Mucosa of gallbladder (tissue), 1 donor: ENCODE measurements around the gene CBFA2T2. TPM values are rescaled to one million over a fixed set of nuclear protein-coding genes. Genes with fewer than 3 reads are reported as not detected.
"Not testable (repeated sequence)": the region's sequence is repeated elsewhere in the genome, so short reads cannot be mapped to it uniquely, and the experiment has no call there.

Experiments used
- DNase-seq: peaks from one replicate; pipeline ENCODE4 v3.0.0-alpha.2; 2020; ENCODE audit warnings: low spot score
- total RNA-seq: library from RNA; stranded (reverse); gene quantifications from one replicate; pipeline ENCODE4 v1.2.1, GENCODE V29; 2021
- donor health status: DM: no; HTN: no; CAD: no.

Gene CBFA2T2
- total RNA-seq = 21.2 TPM

DNA sequence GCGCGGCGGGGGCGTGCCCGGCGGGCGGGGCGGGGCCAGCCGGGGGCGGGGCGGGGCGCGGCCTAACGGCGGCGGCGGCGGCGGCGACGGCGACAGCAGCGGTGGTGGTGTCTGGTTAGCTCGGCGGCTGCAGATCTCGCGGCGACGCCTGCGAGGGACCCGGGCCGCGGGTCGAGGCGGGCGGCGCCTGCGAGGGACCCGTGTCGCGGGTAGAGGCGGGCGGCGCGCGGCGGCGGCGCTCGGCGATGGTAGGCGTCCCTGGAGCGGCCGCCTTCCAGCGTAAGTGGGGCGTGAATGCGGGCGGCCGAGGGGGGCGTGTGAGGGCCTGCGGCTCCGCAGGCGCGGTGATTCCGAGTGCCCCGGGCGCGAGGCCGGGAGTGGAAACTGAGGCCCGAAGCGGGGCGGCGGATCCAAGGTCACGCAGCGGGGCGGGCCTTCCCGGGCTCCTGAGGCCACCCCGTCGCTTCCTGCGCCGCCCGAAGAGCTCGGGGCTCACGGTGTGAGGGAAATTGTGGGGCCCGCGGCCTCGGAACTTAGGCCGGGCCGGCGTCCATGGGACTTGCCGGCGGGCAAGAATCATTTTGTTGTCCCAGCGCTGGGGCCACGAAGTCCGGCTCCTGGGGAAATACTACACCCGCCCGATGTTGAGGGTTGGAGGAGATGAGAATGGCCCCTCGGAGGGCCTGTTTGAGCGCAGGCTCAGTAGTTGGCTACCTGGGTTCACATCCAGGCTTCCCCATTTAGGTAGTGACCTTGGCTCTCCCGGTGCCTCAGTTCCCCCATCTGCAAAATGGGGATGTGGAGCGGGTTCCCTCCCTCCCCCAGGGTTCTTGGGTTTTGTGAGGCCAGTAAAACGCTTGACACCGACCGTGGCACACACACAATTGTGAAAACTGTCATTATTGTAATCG lies at the start of gene CBFA2T2:
Gene CBFA2T2, plus strand, starts transcription at position 74 of the 911 bp plus-strand sequence. Its CDS starts 172 bp downstream, at position 246.
- peak; percentile 55 for DNase-seq

DNA sequence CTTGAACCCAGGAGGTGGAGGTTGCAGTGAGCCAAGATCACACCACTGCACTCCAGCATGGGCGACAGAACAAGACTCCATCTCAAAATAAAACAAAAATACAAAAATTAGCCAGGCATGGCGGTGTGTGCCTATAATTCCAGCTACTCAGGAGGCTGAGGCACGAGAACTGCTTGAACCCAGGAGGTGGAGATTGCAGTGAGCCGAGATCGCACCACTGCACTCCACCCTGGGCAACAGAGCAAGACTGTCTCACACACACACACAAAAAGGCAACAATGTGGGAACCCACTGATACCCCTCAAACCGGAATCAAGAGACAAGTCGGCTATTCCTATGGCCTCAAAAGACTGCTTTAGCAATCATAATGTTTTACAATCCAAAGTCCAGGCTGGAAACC lies 49.3 kb upstream of the CBFA2T2 start:
- not testable (repeated sequence) for DNase-seq

DNA sequence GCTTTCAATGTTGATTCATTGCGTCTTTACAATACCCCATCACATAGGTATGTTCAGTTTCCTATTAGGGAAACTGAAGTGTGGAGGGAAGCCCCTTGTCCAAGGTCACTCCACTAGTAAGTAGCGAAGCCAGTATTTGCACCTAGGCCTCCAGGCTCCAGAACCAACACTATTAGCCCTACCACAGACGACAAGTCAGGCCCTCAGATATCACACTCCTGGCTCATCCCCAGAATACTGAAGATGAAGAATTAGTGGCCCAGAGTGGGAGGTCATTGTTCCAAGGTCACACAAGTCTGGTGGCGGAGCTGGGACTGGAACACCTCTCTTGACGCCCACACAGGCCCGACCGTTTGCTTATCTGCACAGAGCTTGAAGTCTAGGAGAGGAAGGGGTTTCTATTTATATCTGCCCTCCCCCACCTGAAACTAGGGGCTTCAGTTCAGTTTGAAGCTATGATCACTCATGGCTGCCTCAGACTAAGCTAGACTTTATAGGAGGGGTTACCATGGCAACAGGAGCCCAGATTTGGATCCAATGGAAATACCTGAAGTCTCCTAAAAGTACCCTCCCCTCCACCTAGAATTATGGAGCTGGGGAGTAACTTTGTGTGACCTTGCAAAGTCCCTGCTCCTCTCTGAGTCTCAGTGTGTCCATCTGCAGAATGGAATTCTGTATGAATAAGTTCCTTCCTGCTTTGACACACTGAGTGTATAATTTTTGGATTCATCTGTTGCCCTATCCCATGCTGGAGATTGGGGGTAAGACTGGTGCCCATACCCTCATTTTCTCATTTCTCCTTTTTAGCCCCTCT lies 48.5 kb upstream of the CBFA2T2 start:
- DNase-seq = no peak

DNA sequence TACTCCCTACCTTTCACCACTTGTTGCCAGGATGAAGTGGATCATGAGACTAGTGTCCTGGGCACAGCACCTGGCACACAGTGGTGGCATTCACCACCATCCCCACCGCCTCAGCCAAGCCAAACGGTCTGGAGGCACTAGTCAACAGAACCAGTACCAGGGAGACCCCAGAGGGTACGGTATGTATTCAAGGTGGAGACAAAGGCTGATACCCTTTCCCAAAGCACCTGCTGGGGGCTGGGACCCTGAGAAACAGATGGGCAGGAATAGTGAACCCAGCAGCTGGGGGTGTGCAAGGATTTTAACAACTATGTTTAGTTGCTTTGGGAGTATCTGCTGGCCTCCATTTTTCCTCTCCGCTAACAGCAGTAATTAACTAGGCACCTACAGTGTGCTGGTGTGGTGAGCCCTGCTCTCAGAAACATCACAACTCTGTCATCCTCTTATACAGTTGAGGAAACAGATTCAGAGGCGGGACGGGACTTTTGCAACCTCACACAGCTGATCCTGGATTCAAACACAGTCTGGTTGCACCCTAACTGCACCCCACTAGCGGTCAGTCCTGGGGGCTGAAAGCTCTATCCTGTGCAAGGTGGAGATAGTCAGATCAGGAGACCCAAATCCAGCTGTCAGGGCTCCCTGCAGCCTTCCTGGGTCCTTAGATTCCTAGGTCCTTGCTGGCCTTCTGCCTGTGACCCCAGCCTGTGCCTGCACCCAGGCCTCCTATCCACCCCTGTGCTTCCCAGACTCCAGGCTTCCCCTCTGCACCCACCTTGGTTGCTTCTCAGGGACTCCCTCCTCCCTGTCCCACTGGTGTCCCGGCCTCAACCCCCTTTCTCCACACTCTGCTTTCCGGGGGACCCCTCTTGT lies 47.5 kb upstream of the CBFA2T2 start:
- DNase-seq = no peak

DNA sequence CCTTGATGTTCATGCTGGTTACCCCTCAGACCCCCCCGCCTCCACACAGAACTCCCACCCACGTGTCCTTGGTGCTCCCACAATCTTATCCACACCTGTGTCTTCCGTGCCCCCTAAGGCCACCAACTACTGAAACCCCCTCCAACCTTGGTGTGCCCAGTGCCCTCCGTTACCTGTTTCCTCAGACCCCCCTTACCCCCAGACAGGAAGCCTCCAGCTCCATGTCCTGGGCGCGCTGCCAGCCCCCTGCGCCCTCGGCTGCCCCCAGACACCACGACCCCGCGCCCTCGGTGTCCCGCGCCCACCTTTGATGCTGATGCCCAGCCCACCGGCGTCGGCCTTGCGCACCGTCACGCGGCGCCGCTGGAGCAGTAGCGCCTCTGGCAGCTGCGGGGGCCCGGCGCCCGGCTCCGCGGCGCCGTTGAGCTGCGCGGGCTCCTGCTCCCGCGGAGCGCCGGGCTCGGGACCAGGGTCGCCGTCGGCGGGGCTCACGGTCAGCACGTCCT lies 46.8 kb upstream of the CBFA2T2 start:
- DNase-seq = no peak

DNA sequence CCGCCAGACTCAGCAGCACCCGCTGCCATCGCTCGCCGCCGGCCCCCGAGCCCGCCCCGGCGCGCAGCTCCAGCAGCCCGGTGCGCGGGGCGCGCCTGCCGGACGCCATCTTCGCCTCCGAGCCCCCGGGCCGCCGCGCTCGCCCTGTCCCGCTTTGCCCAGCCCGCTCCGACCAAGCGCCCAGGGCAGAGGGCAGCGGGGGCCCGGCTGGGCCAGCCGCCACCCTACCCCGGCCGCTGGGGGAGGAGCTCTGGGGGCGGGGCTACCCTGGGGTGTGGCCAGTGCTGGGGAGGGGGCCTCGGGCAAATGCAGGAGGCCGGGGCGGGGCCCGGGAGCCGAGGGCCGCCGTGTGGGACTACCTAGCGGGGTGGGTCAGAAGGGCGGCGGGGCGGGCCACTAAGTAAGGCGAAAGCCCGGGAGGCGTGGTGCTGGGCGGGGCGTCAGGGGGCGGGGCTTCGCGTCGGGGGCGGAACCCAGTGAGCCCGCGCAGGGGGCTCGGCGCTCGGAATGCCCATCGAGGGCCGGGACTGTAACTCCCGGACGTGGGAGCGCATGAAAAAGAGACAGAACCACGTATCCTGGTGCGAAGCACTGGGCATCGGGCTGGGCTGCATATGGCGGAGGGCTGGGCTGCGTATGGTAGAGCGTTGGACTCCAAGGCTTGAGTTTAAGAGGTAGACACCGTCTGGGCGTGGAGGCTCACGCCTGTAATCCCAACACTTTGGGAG lies 46.2 kb upstream of the CBFA2T2 start, which contains the start of gene SNTA1:
Gene SNTA1, minus strand, starts transcription at position 252 of the 728 bp plus-strand sequence. Its CDS starts 143 bp downstream, at position 109.
- peak; percentile 90 for DNase-seq

DNA sequence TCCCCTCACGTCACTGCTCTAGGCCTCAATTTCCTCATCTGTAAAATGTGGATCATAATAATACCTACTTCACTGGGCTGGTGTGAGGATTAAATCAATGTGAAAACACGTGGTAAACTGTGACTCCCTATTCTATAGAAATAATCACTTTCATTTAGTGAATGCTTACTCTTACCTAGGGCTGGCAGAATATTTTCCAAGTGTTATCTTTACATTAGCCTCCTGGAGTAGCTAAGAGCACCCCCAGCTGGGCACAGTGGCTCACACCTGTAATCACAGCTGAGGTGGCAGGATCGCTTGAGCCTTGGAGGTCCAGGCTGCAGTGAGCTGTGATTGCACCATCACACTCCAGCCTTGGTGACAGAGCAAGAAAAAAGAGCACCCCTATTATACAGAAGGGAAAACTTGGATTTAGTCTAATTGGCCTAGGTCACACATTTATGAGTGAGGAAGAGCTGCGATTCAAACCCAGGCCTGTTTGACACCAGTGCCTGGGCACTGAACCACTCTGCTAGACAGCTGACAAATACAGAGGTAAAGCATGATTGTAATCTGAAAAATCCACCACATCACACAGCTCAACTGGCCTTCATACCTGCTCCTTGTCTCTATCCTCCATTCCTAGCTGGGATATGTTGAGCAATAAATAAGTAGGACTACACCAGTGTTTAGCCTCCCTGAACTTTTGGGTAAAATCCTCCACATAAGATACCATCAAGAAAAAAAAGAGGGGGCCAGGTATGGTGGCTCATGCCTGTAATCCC lies 44.9 kb upstream of the CBFA2T2 start:
- DNase-seq = no peak

DNA sequence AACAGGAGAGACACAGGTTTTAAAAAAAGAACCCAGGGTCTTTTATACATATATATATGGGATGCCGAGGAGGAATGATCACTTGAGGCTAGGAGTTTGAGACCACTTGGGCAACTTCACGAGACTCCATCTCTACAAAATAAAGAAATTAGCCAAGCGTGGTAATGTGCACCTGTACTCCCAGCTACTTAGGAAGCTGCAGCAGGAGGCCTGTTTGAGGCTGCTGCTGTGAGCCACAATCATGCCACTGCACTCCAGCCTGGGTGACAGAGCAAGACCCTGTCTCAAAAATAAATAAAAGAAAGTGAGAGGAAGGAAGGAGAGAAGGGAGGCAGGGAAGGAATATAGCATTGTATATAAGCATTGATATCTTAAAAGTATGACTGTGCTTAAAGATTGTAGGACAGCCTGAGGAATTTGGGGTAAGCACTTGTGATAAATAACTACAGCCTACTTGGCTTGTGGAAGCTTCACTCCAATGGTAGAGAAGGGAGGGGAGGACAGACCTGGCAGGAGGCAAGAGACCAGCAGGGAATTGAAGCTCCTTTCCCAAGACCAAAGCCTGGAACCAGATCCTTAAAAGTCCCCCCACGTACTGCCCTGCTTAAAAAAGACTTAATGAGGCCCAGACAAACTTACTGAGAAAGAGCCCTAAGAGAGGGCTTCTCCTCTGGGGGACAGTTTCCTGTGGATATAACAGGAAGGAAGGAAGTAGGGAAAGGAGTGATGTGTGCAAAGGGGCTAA lies 43.8 kb upstream of the CBFA2T2 start:
- DNase-seq = no peak

DNA sequence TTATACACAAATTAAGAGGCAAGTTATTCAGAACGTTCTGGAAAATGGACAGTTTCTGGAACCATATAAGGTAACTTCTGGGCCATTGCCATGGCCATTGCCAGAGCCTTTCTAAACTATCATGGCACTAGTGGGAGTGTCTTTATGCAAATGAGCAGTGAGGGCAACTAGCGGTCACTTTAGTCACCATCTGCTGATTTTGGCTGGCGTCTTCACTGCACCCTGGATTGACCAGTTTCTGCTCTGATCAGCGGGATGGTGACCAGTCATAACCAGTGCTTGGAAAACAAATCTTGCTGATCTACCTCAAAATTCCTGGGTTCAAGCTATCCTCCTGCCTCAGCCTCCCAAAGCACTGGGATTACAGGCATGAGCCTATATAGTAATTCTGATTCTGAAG lies 39.0 kb upstream of the CBFA2T2 start:
- DNase-seq = no peak

DNA sequence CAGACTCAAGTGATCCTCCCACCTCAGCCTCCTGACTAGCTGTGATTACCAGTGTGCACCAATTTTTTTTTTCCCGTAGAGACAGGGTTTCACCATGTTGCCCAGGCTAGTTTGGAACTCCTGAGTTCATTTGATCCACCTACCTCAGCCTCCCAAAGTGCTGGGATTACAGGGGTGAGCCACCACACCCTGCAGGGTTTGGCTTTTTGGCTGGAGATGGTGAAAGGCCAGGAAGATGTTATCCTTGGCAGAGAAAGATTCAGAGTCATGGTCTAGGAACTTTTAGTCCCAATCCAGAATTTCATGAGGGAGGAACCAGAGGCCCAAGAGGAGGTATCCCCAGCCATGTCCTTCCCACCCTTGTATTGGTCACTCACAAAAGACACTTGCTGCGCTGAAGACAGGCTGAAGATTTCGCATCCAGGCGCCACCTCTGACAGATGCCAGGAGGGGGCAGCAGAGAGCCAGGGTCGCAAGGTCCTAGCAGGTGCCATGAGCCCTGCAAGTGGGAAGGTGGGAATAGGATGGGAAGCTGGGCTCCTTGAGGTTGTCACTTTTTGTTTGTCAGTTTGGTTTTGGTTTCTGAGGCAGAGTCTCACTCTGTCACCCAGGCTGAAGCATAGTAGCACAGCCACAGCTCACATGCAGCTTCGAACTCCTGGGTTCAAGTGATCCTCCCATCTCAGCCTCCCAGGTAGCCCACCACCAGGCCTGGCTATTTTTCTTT lies 32.8 kb upstream of the CBFA2T2 start:
- peak; percentile 86 for DNase-seq

DNA sequence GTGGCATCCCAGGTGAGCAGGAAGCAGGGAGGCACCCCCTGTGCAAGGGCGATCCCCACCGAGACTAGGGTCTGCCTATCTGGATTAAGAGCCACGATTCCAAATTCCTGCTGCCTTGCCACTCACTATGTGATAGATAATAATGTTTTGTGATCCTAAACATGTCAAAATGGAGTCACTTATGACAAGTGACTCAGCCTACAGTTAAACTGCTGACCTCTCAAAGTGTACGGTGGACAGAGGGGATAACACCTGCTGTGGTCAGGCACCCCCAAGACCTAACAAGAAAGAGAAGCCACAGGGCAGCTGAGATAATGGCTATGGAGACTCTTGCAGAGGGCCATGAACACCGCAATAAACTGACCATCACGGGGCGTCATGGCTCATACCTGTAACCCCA lies 30.3 kb upstream of the CBFA2T2 start:
- no peak for DNase-seq

DNA sequence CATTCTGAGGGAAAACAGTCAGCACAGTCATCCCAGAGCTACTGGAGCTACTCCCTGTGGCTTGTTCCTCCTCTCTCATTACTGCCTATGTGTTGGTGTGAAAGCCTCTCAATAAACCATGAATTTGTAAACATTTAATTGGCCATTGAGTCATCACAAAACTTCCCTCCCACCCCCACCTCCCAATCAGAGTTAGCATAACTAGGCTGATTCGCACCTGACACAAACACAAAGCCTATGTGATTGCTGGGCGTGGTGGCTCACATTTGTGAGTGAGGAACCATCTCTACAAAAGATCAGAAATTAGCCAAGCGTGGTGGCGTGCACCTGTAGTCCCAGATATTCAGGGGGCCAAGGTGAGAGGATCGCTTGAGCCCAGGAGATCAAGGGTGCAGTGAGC lies 29.2 kb upstream of the CBFA2T2 start:
- DNase-seq = no peak

DNA sequence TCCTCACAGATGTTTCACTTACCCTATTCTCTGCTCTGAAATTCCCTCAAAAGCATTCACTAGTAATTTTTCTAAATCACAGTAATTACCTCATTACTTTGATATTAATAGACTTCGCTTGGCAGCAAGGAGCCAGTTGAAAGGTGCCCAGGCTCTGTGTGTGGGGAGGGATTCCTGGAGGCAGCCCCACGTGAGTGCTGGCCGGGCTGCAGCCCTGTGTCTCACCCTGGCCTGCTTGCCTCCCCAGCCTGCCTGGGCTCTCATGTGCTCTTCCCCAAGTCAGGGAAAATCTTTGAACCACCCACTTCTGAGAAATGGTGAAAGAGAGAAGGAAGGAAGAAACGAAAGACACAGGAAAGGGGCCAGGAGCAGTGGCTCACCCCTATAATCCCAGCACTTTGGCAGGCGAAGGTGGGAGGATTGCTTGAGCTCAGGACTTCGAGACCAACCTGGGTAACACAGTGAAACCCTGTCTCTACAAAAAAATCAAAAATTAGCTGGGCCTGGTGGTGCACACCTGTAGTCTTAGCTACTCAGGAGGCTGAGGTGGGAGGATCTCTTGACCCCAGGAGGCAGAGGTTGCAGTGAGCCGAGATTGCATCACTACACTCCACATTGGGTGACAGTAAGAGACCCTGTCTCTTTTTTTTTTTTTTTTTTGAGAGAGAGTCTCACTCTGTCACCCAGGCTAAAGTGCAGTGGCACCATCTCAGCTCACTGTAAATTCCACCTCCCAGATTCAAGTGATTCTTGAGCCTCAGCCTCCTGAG lies 26.4 kb upstream of the CBFA2T2 start:
- no peak for DNase-seq

DNA sequence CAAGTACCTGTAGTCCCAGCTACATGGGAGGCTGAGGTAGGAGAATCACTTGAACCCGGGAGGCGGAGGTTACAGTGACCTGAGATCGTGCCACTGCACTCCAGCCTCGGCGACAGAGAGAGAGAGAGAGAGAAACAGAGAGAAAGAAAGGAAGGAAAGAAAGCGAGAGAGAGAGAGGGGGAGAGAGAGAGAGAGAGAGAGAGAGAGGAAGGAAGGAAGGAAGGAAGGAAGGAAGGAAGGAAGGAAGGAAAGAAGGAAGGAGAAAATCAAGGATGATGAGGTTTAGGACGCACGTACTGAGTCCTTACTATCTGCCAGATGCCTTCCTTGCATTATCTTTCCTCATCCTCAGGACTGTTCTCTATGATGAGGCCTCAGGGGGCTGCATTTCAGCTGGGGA lies 25.1 kb upstream of the CBFA2T2 start:
- not testable (repeated sequence) for DNase-seq

DNA sequence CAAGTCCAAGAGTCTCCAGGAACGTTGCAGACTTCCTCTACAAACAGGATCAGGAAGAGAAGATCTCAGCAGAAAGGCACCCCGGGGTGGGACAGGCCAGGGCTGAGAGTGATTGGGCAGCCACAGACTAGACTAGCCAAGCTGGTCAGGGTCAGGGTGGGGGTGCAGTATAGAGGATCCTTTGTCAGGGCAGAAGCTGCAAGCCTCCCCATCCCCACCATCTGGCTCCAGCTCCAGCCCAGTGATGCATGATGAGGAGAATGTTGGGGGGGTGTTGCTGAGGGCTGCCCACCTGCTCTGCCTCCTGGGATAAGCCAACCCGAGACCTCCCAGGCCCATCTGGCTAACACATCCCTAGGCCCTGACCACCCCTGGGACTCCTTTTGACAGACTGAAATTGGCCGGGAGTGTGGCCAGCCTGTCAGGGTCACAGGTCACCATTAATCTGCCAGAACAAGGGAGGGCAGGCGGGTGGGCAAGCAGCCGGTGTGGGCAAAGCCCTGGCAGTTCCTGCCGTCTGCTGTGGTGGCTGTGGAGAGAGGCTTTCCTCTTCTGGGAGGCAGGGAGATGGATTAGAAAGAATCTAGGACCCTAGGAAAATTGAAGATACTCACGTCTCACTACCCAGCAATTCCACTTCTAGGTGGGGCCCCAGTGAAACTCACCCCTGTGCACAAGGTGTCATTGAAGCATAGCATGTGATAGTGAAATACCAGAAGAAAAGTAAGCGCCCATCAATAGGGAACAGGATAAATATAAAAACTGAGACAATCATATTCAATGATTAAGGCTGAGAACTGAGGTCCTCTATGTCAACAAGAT lies 24.2 kb upstream of the CBFA2T2 start:
- no peak for DNase-seq

DNA sequence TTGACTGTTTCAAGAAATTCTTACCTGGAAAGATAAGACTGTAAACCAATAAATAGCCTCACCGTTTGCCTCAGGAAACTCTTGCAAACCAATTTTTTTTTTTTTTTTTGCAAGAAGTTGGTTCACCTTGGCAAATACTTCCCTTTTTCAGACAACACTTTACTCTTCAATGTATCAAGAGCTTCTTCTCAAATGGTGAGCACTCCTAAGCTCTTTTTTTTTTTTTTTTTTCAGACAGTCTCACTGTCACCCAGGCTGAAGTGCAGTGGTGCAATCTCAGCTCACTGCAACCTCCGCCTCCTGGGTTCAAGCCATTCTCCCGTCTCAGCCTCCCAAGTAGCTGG lies 23.6 kb upstream of the CBFA2T2 start:
- DNase-seq = no peak

DNA sequence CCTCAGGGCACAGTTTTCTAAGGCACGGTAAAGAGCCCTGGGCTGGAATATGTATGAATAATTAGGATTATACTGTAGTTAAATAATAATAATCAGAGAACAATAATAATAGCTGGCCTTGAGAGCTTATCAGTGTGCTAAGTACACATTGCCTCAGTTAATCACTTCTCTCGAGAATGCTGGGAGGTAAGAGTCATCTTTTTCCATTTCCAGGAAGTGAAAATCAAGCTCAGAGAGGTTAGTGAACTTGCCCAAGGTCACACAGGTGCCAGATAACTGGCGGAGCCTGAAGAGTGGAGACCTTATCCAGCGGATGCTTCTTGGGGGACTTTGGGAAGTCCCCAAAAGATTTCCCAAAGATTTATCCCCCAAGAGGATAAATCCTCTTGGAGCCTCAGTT lies 19.4 kb upstream of the CBFA2T2 start:
- DNase-seq = no peak
